K562 (cell line): ENCODE measurements around the gene PRKAG1. TPM values are rescaled to one million over a fixed set of nuclear protein-coding genes. Genes with fewer than 3 reads are reported as not detected.

ENCODE experiments used
- BMI1 ChIP-seq: fragments of 150-350 bp; IDR thresholded peaks from 2 replicates; pipeline ENCODE4 v1.6.1; 2014; ENCODE audit warnings: low read length
- ETV1 ChIP-seq: fragments of 450-650 bp; conservative IDR thresholded peaks from 2 replicates; pipeline ENCODE4 v1.6.1; 2016; ENCODE audit warnings: missing genetic modification characterization, control low read depth, low read depth, missing compliant biosample characterization
- GABPA ChIP-seq: fragments of 200-800 bp; sonication (Bioruptor generic); conservative IDR thresholded peaks from 2 replicates; pipeline ENCODE4 v1.6.1; 2016; ENCODE audit warnings: low read depth, missing genetic modification characterization, missing compliant biosample characterization
- MAFF ChIP-seq: IDR thresholded peaks from 2 replicates; pipeline ENCODE4 v1.6.1; 2012; ENCODE audit warnings: low read length, improper control_type of control experiment
- NFXL1 ChIP-seq: fragments of 450-650 bp; formaldehyde crosslinking; IDR thresholded peaks from 2 replicates; pipeline ENCODE4 v1.4.0; 2021; ENCODE audit warnings: mild to moderate bottlenecking
- NFYB ChIP-seq: IDR thresholded peaks from 2 replicates; pipeline ENCODE4 v1.6.1; 2011; ENCODE audit warnings: mild to moderate bottlenecking, moderate library complexity; ENCODE audit not compliant: insufficient read length; ENCODE audit errors: extremely low read depth
- POLR2B ChIP-seq: fragments of 450-650 bp; IDR thresholded peaks from 2 replicates; pipeline ENCODE4 v1.6.1; 2018; ENCODE audit warnings: low read depth; ENCODE audit not compliant: partially characterized antibody
- VEZF1 ChIP-seq: fragments of 200-800 bp; sonication (Bioruptor generic); IDR thresholded peaks from 2 replicates; pipeline ENCODE4 v1.6.1; 2017; ENCODE audit warnings: missing genetic modification characterization, missing compliant biosample characterization
- ZNF584 ChIP-seq: fragments of 200-800 bp; sonication (Bioruptor generic); IDR thresholded peaks from 2 replicates; pipeline ENCODE4 v1.6.1; 2016; ENCODE audit warnings: low read depth, mild to moderate bottlenecking, missing genetic modification characterization, missing compliant biosample characterization
- polyA plus RNA-seq, 8 experiments: library from polyadenylated mRNA; depleted of rRNA in 4 of 8; stranded (reverse) in 5 of 8; unstranded in 3 of 8; fragments of >200 nt; fragmentation: Nextera tagmentation in 2 of 8; fragmentation: Illumina TruSeq in 1 of 8; extraction: Ambion mirVana in 2 of 8; extraction: Trizol in 1 of 8; gene quantifications; 2 replicates each; pipeline versions ENCODE4 v1.2.1 to v1.2.3, GENCODE V29; 2011 to 2014; ENCODE audit warnings: inconsistent platforms in 1 of 8, missing spikeins in 1 of 8
- total RNA-seq, 7 experiments: library from RNA; depleted of rRNA in 6 of 7; stranded (reverse); fragments of >200 nt in 6 of 7; fragmentation: Illumina TruSeq in 2 of 7; extraction: Trizol in 2 of 7; gene quantifications; 2 replicates each; pipeline versions ENCODE4 v1.2.1 to v1.2.3, GENCODE V29; 2011 to 2021; ENCODE audit warnings: low replicate concordance in 1 of 7
- TF ChIP-seq, protein P1 (sequence below): fragments of 200-600 bp; sonication (generic); IDR thresholded peaks from one replicate; pipeline ENCODE4 v1.6.1; 2012; ENCODE audit warnings: mild to moderate bottlenecking, low read depth, low read length, inconsistent platforms
- TF ChIP-seq, protein P2 (sequence below): fragments of 450-650 bp; formaldehyde crosslinking; IDR thresholded peaks from 2 replicates; pipeline ENCODE4 v1.4.0; 2020; ENCODE audit warnings: mild to moderate bottlenecking, moderate library complexity

The PRKAG1 gene
- total and polyA plus RNA-seq, 9 of the 15 experiments (the other 6 are each of a cell fraction or from before 2014, with no cell fraction given) = 51.1 to 126 (median 79.1) TPM

DNA sequence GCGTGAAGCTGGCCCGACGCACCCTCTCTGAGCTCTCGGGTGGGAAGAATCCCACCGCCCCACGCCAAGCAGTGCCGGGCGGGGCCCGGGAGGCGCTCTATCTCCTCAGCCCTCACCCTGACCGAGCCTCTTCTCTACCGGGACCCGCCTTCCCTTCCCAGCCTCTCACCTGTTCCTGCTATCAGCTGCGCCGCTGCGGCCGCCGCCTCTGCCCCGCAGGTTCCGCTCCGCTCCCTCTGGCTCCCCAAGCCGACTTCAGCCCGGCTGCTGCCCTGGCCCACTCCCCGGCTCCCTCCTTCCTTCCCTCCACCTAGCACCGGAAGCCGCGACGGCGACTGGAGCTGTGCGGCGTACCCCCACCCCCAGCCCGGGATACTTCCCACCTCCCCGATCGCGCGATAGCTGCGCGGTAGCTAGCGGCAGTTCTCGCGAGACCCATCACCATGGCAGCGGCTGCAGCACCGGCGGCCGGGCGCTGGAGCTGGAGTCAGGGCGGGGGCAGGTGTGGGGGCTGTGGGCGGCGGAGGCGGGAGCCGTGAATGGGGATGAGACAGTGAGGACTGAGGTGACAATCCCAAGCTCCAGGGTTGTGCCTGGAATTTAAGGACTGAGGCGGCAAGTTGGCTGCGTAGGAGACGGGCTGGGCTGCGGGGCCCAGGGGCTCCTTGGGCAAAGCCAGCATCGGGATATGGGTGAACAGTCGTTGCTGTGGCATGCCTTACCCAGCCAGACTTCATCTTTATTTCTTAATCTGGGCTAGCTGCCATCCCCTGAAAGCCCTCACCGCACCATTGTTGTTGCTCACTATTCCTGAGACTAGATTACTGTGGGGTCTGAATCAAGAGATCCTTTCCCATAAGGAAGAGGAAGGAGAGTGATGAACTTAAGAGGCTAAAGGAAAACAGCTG, 61.2 kb downstream of the PRKAG1 start, which contains the start of gene ARF3 (continued):
- TF ChIP-seq, protein P1, sequence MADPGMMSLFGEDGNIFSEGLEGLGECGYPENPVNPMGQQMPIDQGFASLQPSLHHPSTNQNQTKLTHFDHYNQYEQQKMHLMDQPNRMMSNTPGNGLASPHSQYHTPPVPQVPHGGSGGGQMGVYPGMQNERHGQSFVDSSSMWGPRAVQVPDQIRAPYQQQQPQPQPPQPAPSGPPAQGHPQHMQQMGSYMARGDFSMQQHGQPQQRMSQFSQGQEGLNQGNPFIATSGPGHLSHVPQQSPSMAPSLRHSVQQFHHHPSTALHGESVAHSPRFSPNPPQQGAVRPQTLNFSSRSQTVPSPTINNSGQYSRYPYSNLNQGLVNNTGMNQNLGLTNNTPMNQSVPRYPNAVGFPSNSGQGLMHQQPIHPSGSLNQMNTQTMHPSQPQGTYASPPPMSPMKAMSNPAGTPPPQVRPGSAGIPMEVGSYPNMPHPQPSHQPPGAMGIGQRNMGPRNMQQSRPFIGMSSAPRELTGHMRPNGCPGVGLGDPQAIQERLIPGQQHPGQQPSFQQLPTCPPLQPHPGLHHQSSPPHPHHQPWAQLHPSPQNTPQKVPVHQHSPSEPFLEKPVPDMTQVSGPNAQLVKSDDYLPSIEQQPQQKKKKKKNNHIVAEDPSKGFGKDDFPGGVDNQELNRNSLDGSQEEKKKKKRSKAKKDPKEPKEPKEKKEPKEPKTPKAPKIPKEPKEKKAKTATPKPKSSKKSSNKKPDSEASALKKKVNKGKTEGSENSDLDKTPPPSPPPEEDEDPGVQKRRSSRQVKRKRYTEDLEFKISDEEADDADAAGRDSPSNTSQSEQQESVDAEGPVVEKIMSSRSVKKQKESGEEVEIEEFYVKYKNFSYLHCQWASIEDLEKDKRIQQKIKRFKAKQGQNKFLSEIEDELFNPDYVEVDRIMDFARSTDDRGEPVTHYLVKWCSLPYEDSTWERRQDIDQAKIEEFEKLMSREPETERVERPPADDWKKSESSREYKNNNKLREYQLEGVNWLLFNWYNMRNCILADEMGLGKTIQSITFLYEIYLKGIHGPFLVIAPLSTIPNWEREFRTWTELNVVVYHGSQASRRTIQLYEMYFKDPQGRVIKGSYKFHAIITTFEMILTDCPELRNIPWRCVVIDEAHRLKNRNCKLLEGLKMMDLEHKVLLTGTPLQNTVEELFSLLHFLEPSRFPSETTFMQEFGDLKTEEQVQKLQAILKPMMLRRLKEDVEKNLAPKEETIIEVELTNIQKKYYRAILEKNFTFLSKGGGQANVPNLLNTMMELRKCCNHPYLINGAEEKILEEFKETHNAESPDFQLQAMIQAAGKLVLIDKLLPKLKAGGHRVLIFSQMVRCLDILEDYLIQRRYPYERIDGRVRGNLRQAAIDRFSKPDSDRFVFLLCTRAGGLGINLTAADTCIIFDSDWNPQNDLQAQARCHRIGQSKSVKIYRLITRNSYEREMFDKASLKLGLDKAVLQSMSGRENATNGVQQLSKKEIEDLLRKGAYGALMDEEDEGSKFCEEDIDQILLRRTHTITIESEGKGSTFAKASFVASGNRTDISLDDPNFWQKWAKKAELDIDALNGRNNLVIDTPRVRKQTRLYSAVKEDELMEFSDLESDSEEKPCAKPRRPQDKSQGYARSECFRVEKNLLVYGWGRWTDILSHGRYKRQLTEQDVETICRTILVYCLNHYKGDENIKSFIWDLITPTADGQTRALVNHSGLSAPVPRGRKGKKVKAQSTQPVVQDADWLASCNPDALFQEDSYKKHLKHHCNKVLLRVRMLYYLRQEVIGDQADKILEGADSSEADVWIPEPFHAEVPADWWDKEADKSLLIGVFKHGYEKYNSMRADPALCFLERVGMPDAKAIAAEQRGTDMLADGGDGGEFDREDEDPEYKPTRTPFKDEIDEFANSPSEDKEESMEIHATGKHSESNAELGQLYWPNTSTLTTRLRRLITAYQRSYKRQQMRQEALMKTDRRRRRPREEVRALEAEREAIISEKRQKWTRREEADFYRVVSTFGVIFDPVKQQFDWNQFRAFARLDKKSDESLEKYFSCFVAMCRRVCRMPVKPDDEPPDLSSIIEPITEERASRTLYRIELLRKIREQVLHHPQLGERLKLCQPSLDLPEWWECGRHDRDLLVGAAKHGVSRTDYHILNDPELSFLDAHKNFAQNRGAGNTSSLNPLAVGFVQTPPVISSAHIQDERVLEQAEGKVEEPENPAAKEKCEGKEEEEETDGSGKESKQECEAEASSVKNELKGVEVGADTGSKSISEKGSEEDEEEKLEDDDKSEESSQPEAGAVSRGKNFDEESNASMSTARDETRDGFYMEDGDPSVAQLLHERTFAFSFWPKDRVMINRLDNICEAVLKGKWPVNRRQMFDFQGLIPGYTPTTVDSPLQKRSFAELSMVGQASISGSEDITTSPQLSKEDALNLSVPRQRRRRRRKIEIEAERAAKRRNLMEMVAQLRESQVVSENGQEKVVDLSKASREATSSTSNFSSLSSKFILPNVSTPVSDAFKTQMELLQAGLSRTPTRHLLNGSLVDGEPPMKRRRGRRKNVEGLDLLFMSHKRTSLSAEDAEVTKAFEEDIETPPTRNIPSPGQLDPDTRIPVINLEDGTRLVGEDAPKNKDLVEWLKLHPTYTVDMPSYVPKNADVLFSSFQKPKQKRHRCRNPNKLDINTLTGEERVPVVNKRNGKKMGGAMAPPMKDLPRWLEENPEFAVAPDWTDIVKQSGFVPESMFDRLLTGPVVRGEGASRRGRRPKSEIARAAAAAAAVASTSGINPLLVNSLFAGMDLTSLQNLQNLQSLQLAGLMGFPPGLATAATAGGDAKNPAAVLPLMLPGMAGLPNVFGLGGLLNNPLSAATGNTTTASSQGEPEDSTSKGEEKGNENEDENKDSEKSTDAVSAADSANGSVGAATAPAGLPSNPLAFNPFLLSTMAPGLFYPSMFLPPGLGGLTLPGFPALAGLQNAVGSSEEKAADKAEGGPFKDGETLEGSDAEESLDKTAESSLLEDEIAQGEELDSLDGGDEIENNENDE = no peak
- TF ChIP-seq ETV1 (peak; percentile 80), VEZF1 (CRISPR knock-in tag) (peak; percentile 92), ZNF584 (CRISPR knock-in tag) (no peak), GABPA (tag) (peak; percentile 80), BMI1 (peak; percentile 60; the same call in 1 of the 2 replicates), MAFF (peak; percentile 80; the same call in 1 of the 2 replicates), NFXL1 (CRISPR knock-in tag) (no peak), NFYB (no peak), POLR2B (peak; percentile 80)
- TF ChIP-seq, protein P2, sequence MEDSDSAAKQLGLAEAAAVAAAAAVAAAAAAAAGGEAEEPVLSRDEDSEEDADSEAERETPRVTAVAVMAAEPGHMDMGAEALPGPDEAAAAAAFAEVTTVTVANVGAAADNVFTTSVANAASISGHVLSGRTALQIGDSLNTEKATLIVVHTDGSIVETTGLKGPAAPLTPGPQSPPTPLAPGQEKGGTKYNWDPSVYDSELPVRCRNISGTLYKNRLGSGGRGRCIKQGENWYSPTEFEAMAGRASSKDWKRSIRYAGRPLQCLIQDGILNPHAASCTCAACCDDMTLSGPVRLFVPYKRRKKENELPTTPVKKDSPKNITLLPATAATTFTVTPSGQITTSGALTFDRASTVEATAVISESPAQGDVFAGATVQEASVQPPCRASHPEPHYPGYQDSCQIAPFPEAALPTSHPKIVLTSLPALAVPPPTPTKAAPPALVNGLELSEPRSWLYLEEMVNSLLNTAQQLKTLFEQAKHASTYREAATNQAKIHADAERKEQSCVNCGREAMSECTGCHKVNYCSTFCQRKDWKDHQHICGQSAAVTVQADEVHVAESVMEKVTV = no peak
